ENCODE measurements around the gene NCL. TPM values are rescaled to one million over a fixed set of nuclear protein-coding genes. Genes with fewer than 3 reads are reported as not detected.
"Not testable (repeated sequence)": the region's sequence is repeated elsewhere in the genome, so short reads cannot be mapped to it uniquely, and the experiment has no call there.

The NCL gene
- polyA plus RNA-seq, 3 donors from 2014 or later: 110 to 602 (median 239) TPM

DNA sequence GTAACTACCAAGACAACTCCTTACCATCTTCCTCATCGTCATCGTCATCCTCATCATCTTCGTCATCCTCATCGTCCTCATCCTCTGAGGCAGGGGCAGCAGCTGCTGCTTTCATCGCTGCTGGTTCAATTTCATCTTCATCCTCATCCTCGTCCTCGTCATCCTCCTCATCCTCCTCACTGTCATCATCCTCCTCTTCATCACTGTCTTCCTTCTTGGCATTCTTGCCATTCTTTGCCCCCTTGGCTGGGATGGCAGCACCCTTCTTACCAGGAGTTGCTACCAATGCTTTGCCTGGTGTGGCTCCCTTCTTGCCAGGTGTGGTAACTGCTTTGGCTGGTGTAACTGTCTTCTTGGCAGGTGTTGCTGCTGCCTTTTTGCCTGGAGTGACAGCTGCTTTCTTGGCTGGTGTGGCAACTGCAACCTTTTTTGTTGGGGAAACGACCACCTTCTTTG lies 2.7 kb downstream of the NCL start:
- Mint-ChIP-seq H3K27me3 (ENCODE audit: low read depth in 3 of 3) (peaks cover 10 to 26% (median 25%) of the 10 kb centered on the region in 3 donors), H3K36me3 (peaks cover 52 to 60% (median 58%) of the 10 kb centered on the region in 3 donors), H3K9me3 (no peaks in the 10 kb centered on the region), H3K27ac (peak overlapping the region; percentile 34 to 94 (median 62)), H3K4me1 (peaks cover 47 to 76% of the 10 kb centered on the region in 2 donors), H3K4me3 (peak overlapping the region in 4 of 5 donors; percentile 47 to 98 (median 92))
- DNase-seq: no peak

- not testable (repeated sequence) for DNase-seq, H3K9me3 Mint-ChIP-seq
- Mint-ChIP-seq H3K27me3 (ENCODE audit: low read depth in 3 of 3) (peaks cover 10 to 27% (median 26%) of the 10 kb centered on the region in 3 donors), H3K4me1 (peaks cover 47 to 73% of the 10 kb centered on the region in 2 donors), H3K36me3 (peaks cover 55 to 67% (median 65%) of the 10 kb centered on the region in 3 donors), H3K4me3 (peak overlapping the region in 3 of 5 donors; percentile 15 to 56 (median 21)), H3K27ac (peak overlapping the region; percentile 61 to 82 (median 74))
These were observed 3.4 kb downstream of the NCL start for GRCh38 chr2:231460841-231461240.

GRCh38 chr2:231460073-231460835 lies 4.0 kb downstream of the NCL start:
- DNase-seq: peak in 1 of 3 donors; percentile 26
- Mint-ChIP-seq H3K4me1 (peaks cover 45 to 76% of the 10 kb centered on the region in 2 donors), H3K36me3 (peaks cover 60 to 73% (median 71%) of the 10 kb centered on the region in 3 donors), H3K27me3 (ENCODE audit: low read depth in 3 of 3) (peaks cover 10 to 32% (median 28%) of the 10 kb centered on the region in 3 donors), H3K9me3 (no peaks in the 10 kb centered on the region), H3K27ac (peak overlapping the region; percentile 61 to 82 (median 74)), H3K4me3 (peak overlapping the region; percentile 15 to 56 (median 21))

- Mint-ChIP-seq H3K27me3 (ENCODE audit: low read depth in 3 of 3) (peaks cover 7 to 30% (median 26%) of the 10 kb centered on the region in 3 donors), H3K9me3 (no peaks in the 10 kb centered on the region), H3K27ac (peak overlapping the region in 5 of 6 donors; percentile 13 to 65 (median 25)), H3K4me1 (peaks cover 34 to 66% of the 10 kb centered on the region in 2 donors), H3K36me3 (peaks cover 70 to 84% (median 81%) of the 10 kb centered on the region in 3 donors), H3K4me3 (no peak overlapping the region)
- no peak for DNase-seq
These were observed 5.9 kb downstream of the NCL start for GRCh38 chr2:231458368-231458767.

- peaks cover 22 to 55% of the 10 kb centered on the region in 2 donors for H3K4me1 Mint-ChIP-seq
These were observed 7.2 kb downstream of the NCL start for GRCh38 chr2:231457101-231457500.

GRCh38 chr2:231456295-231457004 lies 7.8 kb downstream of the NCL start:
- H3K27me3 Mint-ChIP-seq (ENCODE audit: low read depth in 3 of 3): peaks cover 13 to 39% (median 33%) of the 10 kb centered on the region in 3 donors
- H3K4me3 Mint-ChIP-seq: no peak overlapping the region
- peaks cover 21 to 55% of the 10 kb centered on the region in 2 donors for H3K4me1 Mint-ChIP-seq
- H3K36me3 Mint-ChIP-seq: peaks cover 55 to 74% (median 63%) of the 10 kb centered on the region in 3 donors
- H3K27ac Mint-ChIP-seq: peak overlapping the region in 2 of 6 donors; percentile 48 to 69
- no peaks in the 10 kb centered on the region for H3K9me3 Mint-ChIP-seq
- no peak for DNase-seq

More at GRCh38 chr2:231457101-231457500, 7.2 kb downstream of the NCL start:
- Mint-ChIP-seq H3K36me3 (peaks cover 61 to 77% (median 70%) of the 10 kb centered on the region in 3 donors), H3K27me3 (ENCODE audit: low read depth in 3 of 3) (peaks cover 13 to 36% (median 27%) of the 10 kb centered on the region in 3 donors), H3K9me3 (no peaks in the 10 kb centered on the region), H3K4me3 (no peak overlapping the region), H3K27ac (peak overlapping the region in 1 of 6 donors; percentile 69)
- DNase-seq: no peak

GRCh38 chr2:231455890-231456289 lies 8.4 kb downstream of the NCL start:
- Mint-ChIP-seq H3K4me1 (peaks cover 17 to 52% of the 10 kb centered on the region in 2 donors), H3K36me3 (peaks cover 53 to 71% (median 61%) of the 10 kb centered on the region in 3 donors), H3K9me3 (no peaks in the 10 kb centered on the region), H3K4me3 (no peak overlapping the region), H3K27me3 (ENCODE audit: low read depth in 3 of 3) (peaks cover 12 to 39% (median 34%) of the 10 kb centered on the region in 3 donors), H3K27ac (peak overlapping the region in 4 of 6 donors; percentile 16 to 56 (median 50))
- DNase-seq: no peak

- Mint-ChIP-seq H3K36me3 (peaks cover 47 to 65% (median 56%) of the 10 kb centered on the region in 3 donors), H3K4me3 (peak overlapping the region in 1 of 5 donors; percentile 48), H3K9me3 (no peaks in the 10 kb centered on the region), H3K4me1 (peaks cover 12 to 45% of the 10 kb centered on the region in 2 donors), H3K27me3 (ENCODE audit: low read depth in 3 of 3) (peaks cover 14 to 32% (median 28%) of the 10 kb centered on the region in 3 donors), H3K27ac (peak overlapping the region; percentile 25 to 83 (median 65))
- no peak for DNase-seq
These were observed 9.1 kb downstream of the NCL start for GRCh38 chr2:231455222-231455621.

- Mint-ChIP-seq H3K36me3 (peaks cover 43 to 60% (median 51%) of the 10 kb centered on the region in 3 donors), H3K4me3 (no peak overlapping the region), H3K4me1 (peaks cover 7 to 38% of the 10 kb centered on the region in 2 donors), H3K27me3 (ENCODE audit: low read depth in 3 of 3) (peaks cover 14 to 32% (median 28%) of the 10 kb centered on the region in 3 donors), H3K27ac (peak overlapping the region in 4 of 6 donors; percentile 35 to 85 (median 68)), H3K9me3 (no peaks in the 10 kb centered on the region)
- DNase-seq: no peak
These were observed 9.9 kb downstream of the NCL start for GRCh38 chr2:231454361-231454791.

DNA sequence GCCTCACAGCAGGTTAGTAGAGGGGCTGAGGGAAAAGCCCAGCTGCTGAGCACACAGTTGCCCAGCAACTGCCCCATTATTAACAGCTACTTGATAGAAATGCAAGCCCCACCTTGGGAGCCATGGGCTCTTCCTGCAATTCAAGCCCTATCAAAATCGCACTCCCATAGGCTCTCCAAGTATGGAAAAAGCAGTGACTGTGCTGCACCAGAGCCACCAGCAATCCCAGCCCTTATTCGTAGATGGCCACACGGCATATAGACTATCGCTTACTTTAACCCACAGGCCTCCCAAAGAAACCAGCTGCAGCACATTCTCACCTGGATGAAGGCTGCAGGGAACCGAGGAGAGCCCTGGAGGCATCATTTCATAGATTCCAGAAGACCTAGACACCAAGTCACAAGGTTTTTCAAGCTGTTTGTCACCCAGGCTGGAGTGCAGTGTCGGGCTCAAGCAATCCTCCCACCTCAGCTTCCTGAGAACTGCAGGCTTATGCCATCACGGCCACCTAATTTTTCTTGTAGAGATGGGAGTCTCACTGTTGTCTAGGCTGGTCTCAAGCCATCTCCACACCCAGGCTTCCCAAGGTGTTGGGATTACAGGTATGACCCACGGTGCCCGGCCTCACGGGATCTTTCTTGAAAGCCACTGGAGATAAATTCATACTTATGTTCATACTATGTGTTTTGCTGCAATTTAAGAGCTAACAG lies 11.3 kb downstream of the NCL start:
- H3K27me3 Mint-ChIP-seq (ENCODE audit: low read depth in 3 of 3): peaks cover 14 to 32% (median 22%) of the 10 kb centered on the region in 3 donors
- no peak for DNase-seq
- no peaks in the 10 kb centered on the region for H3K9me3 Mint-ChIP-seq
- H3K4me1 Mint-ChIP-seq: peaks cover 5 to 26% of the 10 kb centered on the region in 2 donors
- peaks cover 30 to 47% (median 40%) of the 10 kb centered on the region in 3 donors for H3K36me3 Mint-ChIP-seq
- peak overlapping the region; percentile 67 to 90 (median 80) for H3K27ac Mint-ChIP-seq
- no peak overlapping the region for H3K4me3 Mint-ChIP-seq

DNA sequence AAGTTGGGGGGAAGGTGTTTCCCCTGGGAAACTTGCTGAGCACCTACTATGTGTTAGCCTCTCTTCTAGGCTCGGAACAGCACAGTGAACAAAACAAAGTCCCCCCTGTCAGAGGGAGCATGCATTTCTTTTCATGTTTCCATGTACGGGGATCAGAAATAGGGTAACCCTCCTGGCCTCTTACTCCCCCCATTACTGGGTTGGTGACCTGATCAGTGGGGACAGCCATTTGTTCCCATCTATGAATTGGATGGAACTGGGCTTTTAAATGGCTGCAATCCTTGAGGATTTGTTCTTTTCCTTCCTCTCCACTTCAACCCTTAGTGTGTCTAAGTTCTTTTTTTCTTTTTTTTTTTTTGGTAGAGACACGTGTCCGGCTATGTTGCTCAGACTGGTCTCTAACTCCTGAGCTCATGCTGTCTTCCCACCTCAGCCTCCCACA lies 13.7 kb downstream of the NCL start:
- peak overlapping the region in 1 of 6 donors; percentile 56 for H3K27ac Mint-ChIP-seq
- DNase-seq: no peak
- peaks cover 5 to 13% of the 10 kb centered on the region in 2 donors for H3K4me1 Mint-ChIP-seq
- H3K36me3 Mint-ChIP-seq: peaks cover 13 to 24% (median 16%) of the 10 kb centered on the region in 3 donors
- H3K4me3 Mint-ChIP-seq: no peak overlapping the region
- peaks cover 15 to 29% (median 17%) of the 10 kb centered on the region in 3 donors for H3K27me3 Mint-ChIP-seq (ENCODE audit: low read depth in 3 of 3)
- no peaks in the 10 kb centered on the region for H3K9me3 Mint-ChIP-seq

DNA sequence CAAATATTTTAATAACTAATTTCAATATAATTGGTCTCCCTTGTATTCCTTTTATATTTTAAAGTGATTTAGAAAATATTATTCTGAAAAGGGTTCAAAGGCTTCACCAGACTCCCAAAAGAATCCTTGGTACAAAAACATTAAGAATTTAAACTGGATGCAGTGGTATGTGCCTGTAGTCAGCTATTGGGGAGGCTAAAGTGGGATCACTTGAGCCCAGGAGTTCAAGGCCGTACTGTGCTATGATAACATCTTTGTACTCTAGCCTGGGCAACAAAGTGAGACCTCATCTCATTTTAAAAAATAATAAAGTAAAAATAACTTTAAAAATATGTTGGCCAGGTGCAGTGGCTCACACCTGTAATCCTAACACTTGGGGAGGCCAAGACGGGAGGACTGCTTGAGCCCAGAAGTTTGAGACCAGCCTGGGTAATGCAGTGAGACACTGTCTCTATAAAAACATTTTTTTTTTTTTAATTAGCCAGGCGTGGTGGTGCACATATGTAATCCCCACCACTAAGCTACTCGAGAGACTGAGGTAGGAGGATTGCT lies 14.7 kb downstream of the NCL start:
- Mint-ChIP-seq H3K36me3 (peaks cover 3 to 14% (median 7%) of the 10 kb centered on the region in 3 donors), H3K4me1 (peaks cover 5 to 8% of the 10 kb centered on the region in 2 donors), H3K27me3 (ENCODE audit: low read depth in 3 of 3) (peaks cover 11 to 24% (median 13%) of the 10 kb centered on the region in 3 donors), H3K27ac (no peak overlapping the region), H3K4me3 (no peak overlapping the region), H3K9me3 (no peaks in the 10 kb centered on the region)
- no peak for DNase-seq

Measured in immature natural killer cell (primary cell).